ENCODE measurements around the gene STX11. TPM values are rescaled to one million over a fixed set of nuclear protein-coding genes. Genes with fewer than 3 reads are reported as not detected.
"Not testable (repeated sequence)": the region's sequence is repeated elsewhere in the genome, so short reads cannot be mapped to it uniquely, and the experiment has no call there.

Gene STX11
- total RNA-seq, 1 experiment from 2014 or later: 3.2 TPM

- DNase-seq (ENCODE audit: low read depth, low spot score) (peak; percentile 80), ATAC-seq (peak; percentile 89)
- H3K27me3 ChIP-seq (ENCODE audit: control insufficient read depth, insufficient read depth, low read length): no peaks in the 10 kb centered on the region
- CTCF ChIA-PET: no interaction called here
- H3K36me3 ChIP-seq (ENCODE audit: control insufficient read depth, insufficient read depth, low read length): no peaks in the 10 kb centered on the region
- intact Hi-C loops (cut with micrococcal nuclease; ENCODE audit: unreplicated experiment) (no loop called here), in situ Hi-C loops (cut with HindIII; ENCODE audit: low pct_unique_long_range_greater_than_20kb, low sequenced_read_pairs) (no loop called here)
- POLR2A ChIA-PET: no interaction called here
- no peak overlapping the region for H3K27ac ChIP-seq (ENCODE audit: low read length)
- H3K9me3 ChIP-seq (ENCODE audit: control insufficient read depth, insufficient read depth, low read depth, low read length): no peaks in the 10 kb centered on the region
- peak overlapping the region in 1 of 2 experiments; percentile 29; a peak in 2 of 4 replicates for H3K4me3 ChIP-seq (ENCODE audit: low read depth in 2 of 2, low read length in 2 of 2)
- no TSS peak for BruUV-seq (replicated peaks)
- no peaks in the 10 kb centered on the region for H3K4me1 ChIP-seq (ENCODE audit: control insufficient read depth, insufficient read depth, low read length)
- TF ChIP-seq TCF7L2 (IDR thresholded peaks at IDR 0.05; ENCODE audit: low read depth, low read length): no peak
Measured at GRCh38 chr6:144131248-144131709, 19.0 kb upstream of the STX11 start.

GRCh38 chr6:144132167-144132690 is 18.1 kb upstream of the STX11 start:
- ATAC-seq; CTCF ChIA-PET; H3K27me3 ChIP-seq (ENCODE audit: control insufficient read depth, insufficient read depth, low read length); POLR2A ChIA-PET; intact Hi-C loops (cut with micrococcal nuclease; ENCODE audit: unreplicated experiment); H3K27ac ChIP-seq (ENCODE audit: low read length); H3K36me3 ChIP-seq (ENCODE audit: control insufficient read depth, insufficient read depth, low read length); DNase-seq (ENCODE audit: low read depth, low spot score); in situ Hi-C loops (cut with HindIII; ENCODE audit: low pct_unique_long_range_greater_than_20kb, low sequenced_read_pairs); H3K9me3 ChIP-seq (ENCODE audit: control insufficient read depth, insufficient read depth, low read depth, low read length); H3K4me1 ChIP-seq (ENCODE audit: control insufficient read depth, insufficient read depth, low read length); H3K4me3 ChIP-seq (ENCODE audit: low read depth in 2 of 2, low read length in 2 of 2); BruUV-seq (replicated peaks): not testable (repeated sequence)

GRCh38 chr6:144133225-144133821 is 17.0 kb upstream of the STX11 start:
- POLR2A ChIA-PET: no interaction called here
- no TSS peak for BruUV-seq (replicated peaks)
- no peaks in the 10 kb centered on the region for H3K27me3 ChIP-seq (ENCODE audit: control insufficient read depth, insufficient read depth, low read length)
- ATAC-seq: no peak
- H3K4me1 ChIP-seq (ENCODE audit: control insufficient read depth, insufficient read depth, low read length): no peaks in the 10 kb centered on the region
- no peak for DNase-seq (ENCODE audit: low read depth, low spot score)
- no peaks in the 10 kb centered on the region for H3K36me3 ChIP-seq (ENCODE audit: control insufficient read depth, insufficient read depth, low read length)
- TF ChIP-seq TCF7L2 (IDR thresholded peaks at IDR 0.05; ENCODE audit: low read depth, low read length): no peak
- no peak for TF ChIP-seq CTCF (IDR thresholded peaks at IDR 0.05)
- no peak for TF ChIP-seq POLR2AphosphoS5 (IDR thresholded peaks at IDR 0.05; ENCODE audit: low read depth, low read length)
- no peak for TF ChIP-seq SIN3A (IDR thresholded peaks at IDR 0.05; ENCODE audit: borderline replicate concordance, insufficient read depth, low read depth, low read length)
- no peak for TF ChIP-seq REST (IDR thresholded peaks at IDR 0.05; ENCODE audit: insufficient read depth in 1 of 2, low read depth in 2 of 2, low read length in 1 of 2)
- in situ Hi-C loops (cut with HindIII; ENCODE audit: low pct_unique_long_range_greater_than_20kb, low sequenced_read_pairs): no loop called here
- intact Hi-C loops (cut with micrococcal nuclease; ENCODE audit: unreplicated experiment): no loop called here
- H3K9me3 ChIP-seq (ENCODE audit: control insufficient read depth, insufficient read depth, low read depth, low read length): no peaks in the 10 kb centered on the region
- no peak overlapping the region for H3K27ac ChIP-seq (ENCODE audit: low read length)
- no peak overlapping the region for H3K4me3 ChIP-seq (ENCODE audit: low read depth in 2 of 2, low read length in 2 of 2)
- CTCF ChIA-PET: no interaction called here

All from Panc1 (cell line).